H1 (cell line): ENCODE results near the gene BRSK2. TPM values are rescaled to one million over a fixed set of nuclear protein-coding genes. Genes with fewer than 3 reads are reported as not detected.

ENCODE experiments used
- GABPA ChIP-seq: IDR thresholded peaks from 2 replicates; pipeline ENCODE4 v1.6.1; 2011; ENCODE audit warnings: mild to moderate bottlenecking, low read length, moderate library complexity, borderline replicate concordance; ENCODE audit not compliant: insufficient read depth
- RFX5 ChIP-seq: IDR thresholded peaks from 2 replicates; pipeline ENCODE4 v1.6.1; 2011; ENCODE audit warnings: low read depth, low read length, improper control_type of control experiment, borderline replicate concordance
- polyA plus RNA-seq, 7 experiments: library from polyadenylated mRNA; depleted of rRNA in 3 of 7; stranded (reverse) in 5 of 7; unstranded in 2 of 7; fragments of >200 nt in 5 of 7; fragments of 200-250 nt in 2 of 7; gene quantifications; 1 replicate in 5 of 7; 2 replicates in 1 of 7; 4 replicates in 1 of 7; pipeline versions ENCODE4 v1.2.1 to v1.2.3, GENCODE V29; 2011 to 2013; ENCODE audit warnings: missing spikeins in 2 of 7, mixed read lengths in 2 of 7
- total RNA-seq: library from RNA; stranded (reverse); fragmentation: NEBNext Ultra II Directional; extraction: Animal tissue kit (Norgen Biotek cat#: 25700); gene quantifications from 2 replicates; pipeline ENCODE4 v1.2.1, GENCODE V29; 2021
- TF ChIP-seq, protein P1 (sequence below): IDR thresholded peaks from 2 replicates; pipeline ENCODE4 v1.6.1; 2011; ENCODE audit warnings: low read depth, mild to moderate bottlenecking, low read length; ENCODE audit not compliant: insufficient read depth

Gene BRSK2
- total and polyA plus RNA-seq, 2 of the 8 experiments (the other 6 are each of a cell fraction or from before 2014, with no cell fraction given): 17.3 to 27.1 TPM

DNA sequence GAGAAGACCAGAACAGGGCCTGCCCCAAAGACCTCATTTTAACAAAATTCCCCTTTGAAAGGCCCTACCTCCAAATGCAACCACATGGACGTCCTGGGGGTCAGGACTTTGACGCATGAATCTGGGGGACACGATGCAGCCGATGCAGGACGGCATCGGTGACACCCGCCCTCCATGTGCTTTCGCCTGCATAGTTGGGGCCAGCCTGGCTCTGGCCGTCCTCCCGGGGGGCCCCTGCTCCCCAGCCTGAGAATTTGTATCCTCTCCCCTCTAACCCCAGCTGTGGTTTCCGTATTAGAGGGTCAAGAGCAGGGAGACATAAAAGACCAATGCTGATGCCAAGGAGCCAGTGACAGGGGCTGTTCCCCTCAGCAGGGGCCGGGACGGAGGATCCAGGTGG is 18.4 kb upstream of the BRSK2 start (continued):
- TF ChIP-seq GABPA (no peak), RFX5 (no peak)
- TF ChIP-seq, protein P1, sequence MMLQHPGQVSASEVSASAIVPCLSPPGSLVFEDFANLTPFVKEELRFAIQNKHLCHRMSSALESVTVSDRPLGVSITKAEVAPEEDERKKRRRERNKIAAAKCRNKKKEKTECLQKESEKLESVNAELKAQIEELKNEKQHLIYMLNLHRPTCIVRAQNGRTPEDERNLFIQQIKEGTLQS: no peak
